GM19397 (cell line): ENCODE measurements around the gene HDAC11.
"Not testable (repeated sequence)": the region's sequence is repeated elsewhere in the genome, so short reads cannot be mapped to it uniquely, and the experiment has no call there.

Experiments used
- ATAC-seq: cut with Tn5 transposase; IDR thresholded peaks from one replicate; pipeline ENCODE4 v1.9.1; 2021; ENCODE audit warnings: mild to moderate bottlenecking, moderate library complexity; ENCODE audit not compliant: unreplicated experiment

Gene HDAC11

GRCh38 chr3:13466781-13467180 is 13.3 kb upstream of the HDAC11 start:
- no peak for ATAC-seq

DNA sequence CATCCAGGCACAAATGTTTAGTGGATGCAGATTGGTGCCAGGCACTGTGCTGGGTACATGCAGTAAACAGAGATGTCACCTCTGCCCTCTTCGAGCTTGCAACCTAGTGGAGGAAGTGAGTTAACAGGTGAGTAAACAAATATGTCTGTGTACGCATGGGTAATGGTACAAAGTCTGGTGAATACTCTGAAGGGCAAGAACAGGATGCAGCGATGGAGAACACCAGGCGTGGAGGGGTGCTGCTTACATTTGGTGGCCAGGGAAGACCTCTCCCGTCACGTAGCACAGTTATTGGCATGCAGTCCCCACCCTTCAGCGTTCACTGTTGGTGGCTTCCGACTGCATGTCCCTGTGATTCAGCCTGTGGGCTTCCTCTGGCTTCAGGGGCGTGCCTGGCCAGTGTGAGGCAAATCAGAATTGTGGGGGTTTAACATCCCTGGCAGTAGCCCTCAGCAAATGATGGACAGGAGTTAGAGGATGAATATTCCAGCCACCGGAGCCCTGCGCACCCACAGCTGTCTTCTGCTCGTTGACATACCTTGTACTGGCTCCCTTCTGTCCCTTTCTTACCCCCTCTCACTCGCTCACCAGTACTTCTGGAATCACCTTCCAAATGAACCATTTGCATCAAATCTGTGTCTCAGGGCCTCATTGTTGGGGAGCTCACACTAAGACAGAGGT is 9.1 kb upstream of the HDAC11 start:
- ATAC-seq = no peak

DNA sequence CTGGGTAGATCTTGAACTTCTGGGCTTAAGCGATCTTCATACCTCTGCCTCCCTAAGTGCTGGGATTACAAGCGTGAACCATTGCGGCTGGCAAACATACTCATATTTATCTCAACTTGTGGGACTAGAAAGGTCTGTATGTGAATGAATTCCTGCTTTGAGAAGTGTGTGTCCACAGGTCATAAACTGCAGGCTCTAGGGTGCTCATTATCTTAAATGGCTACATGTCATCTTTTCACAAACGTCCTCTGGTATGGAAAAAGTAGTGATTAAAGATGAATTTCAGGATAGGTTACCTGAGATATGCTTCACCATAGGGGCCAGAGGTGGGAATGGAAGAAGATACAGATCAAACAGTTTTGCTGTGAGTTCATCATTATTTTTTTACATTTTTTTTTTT is 7.8 kb upstream of the HDAC11 start:
- ATAC-seq = no peak

DNA sequence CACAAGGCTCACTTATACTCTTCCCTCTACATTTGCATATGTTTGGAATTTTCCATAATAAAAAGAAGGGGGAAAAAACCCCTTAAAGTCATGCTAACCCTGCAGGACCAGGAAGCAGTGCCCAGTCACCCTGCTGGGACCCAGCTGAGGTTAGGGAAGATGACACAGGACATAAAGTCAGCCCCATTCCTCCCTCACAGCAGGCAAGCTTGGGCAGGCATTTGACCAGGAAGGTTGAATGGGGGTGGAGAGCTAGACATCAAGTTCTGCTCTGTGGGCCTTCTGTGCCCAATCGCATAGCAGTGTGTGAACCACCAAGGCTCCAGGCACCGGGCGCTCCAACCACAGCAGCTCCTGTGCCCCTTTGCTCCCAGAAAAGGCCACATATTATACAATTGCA is 7.1 kb upstream of the HDAC11 start:
- no peak for ATAC-seq

- ATAC-seq = no peak
These were observed 6.1 kb upstream of the HDAC11 start for GRCh38 chr3:13474021-13474420.

- ATAC-seq = no peak
These were observed 5.3 kb upstream of the HDAC11 start for GRCh38 chr3:13474776-13475303.

DNA sequence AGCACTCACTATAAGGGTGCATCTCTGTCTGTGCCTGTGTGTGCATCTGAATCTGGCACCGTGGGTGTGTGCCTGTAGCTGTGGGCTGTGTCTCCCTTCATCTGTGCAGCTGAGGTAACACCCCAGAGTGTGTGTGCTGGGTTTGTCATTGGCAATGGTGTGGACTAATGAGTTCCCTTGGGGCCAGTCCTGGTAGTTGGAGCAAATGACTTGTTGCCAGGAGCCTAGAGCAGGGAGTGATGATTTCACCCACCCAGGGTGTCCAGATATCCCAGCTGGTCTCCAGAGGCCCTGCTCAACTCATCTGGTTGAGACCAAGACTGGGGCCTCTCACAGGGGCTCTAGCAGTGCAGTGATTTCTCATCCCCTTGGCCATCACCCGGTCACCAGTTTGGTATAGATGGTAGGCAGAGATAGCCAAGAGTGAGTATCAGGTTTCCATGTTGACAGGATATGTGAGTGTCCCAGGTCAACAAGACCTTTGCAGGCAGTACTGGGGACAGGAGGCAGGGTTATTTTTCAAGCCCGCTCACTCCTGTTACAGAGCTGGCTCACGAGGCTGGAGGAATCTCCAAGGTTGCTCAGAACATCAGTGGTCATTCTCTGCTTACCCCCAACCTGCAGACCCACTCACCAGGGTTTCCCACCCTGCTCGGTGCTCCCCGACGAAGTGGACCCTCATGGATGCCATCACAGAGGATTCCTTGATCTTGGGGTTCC is 4.1 kb upstream of the HDAC11 start:
- no peak for ATAC-seq

DNA sequence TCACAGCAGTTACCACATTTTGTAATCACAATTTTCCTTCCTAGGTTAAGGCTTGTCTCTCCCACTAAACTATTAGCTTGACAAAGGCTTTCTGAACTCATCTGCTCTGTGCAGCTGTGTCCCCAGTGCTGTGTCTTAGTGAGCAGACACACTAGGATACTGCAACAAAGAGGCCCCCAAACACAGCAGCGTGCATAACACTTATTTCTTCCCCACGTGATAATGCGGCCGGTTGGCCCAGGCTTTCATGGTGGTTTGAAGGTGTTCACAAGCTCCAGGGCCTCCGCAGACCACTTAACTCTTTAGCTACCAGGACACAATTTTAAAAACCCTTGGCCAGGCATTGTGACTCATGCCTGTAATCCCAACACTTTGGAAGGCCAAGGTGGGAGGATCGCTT is 2.2 kb upstream of the HDAC11 start:
- ATAC-seq = no peak

DNA sequence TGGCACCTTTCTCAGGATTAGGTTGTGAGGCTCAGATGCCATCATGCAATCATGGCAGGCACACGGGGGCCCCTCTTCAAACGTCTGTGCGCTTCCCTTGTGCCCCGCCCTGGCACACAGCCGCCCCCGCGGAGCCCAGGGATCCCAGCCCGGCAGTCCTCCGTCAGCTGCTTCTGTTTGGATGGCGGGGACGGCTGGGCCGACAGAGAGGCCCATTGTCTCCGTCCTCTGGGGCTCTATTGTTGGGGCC is 849 bp upstream of the HDAC11 start:
- no peak for ATAC-seq

GRCh38 chr3:13480340-13481318 is 523 bp downstream of the HDAC11 start:
- peak; percentile 21 for ATAC-seq

- ATAC-seq = no peak
These were observed 2.1 kb downstream of the HDAC11 start for GRCh38 chr3:13482106-13482690.

DNA sequence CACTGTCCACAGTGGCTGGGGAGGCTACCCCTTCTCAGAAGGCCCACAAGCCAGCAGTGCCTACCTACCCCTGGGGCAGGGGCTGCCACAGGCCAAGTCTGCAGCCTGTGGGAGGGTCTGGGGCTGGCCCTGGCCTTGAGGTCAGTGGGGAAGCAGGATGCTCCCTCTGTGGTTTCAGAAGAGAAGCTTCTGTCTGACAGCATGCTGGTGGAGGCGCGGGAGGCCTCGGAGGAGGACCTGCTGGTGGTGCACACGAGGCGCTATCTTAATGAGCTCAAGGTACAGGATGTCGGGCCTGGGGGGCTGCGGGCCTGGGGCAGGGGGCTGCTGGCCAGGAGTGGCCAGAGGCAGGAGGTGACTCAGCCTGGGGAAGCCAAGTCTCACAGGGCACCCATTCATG is 3.2 kb downstream of the HDAC11 start:
- no peak for ATAC-seq

- ATAC-seq = no peak
These were observed 4.0 kb downstream of the HDAC11 start for GRCh38 chr3:13483988-13484695.

DNA sequence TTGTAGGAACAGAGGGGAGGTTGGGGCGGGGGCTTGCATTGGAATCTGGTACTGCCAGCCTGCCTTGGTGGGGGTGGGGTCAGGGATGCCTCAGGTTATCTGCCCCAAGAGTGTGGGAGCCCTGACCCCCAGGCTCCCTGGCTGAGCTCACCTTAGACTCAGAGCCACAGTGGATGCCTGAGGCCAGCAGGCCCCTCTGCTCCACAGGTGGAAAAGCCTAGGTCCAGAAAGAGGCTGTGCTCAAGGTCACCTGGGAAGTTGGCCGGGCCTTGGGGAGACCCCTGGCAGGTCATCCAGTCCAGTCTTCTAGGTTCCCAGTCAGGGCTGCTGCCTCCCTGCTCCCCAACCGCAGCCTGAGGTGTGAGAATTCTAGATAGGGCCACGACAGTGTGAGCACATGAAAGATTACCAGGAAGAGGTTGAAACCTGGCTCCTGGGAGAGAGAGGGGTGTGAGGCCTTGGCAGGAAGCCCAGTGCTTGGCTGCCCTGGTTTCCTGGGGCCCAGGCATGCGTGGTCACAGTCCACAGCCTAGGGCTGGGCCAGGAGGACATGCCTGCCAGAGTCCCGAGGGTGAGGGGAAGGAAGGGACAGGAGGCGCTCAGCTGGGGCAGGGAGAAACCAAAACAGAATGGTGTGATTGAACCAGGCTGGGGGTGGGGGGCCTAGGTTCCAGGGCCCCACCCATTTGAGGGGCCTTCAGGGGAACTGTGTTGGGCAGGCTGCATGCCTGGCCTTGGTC is 4.9 kb downstream of the HDAC11 start:
- ATAC-seq = no peak

DNA sequence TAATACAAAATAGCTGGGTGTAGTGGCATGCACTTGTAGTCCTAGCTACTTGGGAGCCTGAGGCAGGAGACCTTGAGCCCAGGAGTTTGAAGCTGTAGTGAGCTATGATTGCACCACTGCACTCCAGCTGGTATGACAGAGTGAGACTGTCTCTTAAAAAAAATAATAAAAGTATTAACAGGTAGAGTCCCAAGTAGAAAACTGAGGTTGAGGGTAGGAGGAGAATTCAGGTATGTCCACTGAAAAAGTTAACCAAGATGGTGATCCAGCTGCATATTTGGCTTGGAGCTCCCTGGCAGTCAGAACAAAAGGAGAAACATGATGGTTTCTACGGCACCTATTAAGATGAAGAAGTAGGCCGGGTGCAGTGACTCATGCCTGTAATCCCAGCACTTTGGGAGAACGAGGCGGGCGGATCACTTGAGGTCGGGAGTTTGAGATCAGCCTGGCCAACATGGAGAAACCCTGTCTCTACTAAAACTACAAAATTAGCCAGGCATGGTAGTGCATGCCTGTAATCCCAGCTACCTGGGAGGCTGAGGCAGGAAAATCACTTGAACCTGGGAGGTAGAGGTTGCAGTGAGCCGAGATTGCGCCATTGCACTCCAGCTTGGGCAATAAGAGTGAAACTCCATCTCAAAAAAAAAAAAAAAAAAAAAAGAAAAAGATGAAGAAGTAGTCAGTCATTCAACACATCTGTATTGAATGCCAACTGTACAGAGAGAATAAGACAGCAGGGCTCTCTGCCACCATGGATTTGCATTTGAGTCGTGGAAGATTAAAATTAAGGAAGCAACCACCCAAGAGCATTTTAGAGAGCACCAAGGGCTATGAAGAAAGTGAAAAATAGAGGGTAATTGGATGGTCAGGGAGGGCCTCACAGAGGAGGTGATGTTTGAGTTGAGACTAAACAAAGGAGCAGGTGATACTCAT is 5.8 kb downstream of the HDAC11 start:
- not testable (repeated sequence) for ATAC-seq

- no peak for ATAC-seq
These were observed 7.3 kb downstream of the HDAC11 start for GRCh38 chr3:13487403-13487802.

- no peak for ATAC-seq
These were observed 11.3 kb downstream of the HDAC11 start for GRCh38 chr3:13491206-13491974.

DNA sequence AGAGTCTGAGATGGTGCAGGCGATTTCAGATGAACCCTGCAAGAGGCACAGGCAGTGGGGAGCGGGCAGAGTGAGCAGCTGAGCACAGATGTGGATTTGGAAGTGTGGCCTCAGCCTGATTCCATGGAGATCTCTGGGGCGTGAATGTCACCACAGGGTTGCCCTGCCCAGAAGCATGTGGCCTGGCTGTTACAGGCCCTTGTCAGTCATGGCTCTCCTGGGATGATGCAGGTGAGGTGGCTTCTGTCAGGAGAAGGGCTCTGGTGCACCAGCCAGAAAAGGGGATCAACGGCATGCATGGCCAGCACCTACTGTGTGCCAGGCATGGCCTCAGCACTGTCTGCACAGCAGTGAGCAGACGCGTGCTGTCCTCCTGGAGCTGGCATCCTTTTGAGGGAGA is 11.9 kb downstream of the HDAC11 start:
- no peak for ATAC-seq
